Adrenal gland (tissue), 12 donors: ENCODE data around the gene NAA50. TPM values are rescaled to one million over a fixed set of nuclear protein-coding genes. Genes with fewer than 3 reads are reported as not detected.

ENCODE experiments used
- DNase-seq, 7 donors: peaks; one replicate each; pipeline ENCODE4 v3.0.0-alpha.2; 2019 to 2020
- H3K27ac ChIP-seq, 5 donors: fragments of 200-600 bp; sonication (generic) in 4 of 5; 1 replicate in 3 of 5; 2 replicates in 2 of 5; pipeline versions ENCODE4 v1.5.1 to v1.8.0; 2016 to 2020; ENCODE audit warnings: mild to moderate bottlenecking in 1 of 5
- H3K27me3 ChIP-seq: fragments of 200-600 bp; 2 replicates; pipeline ENCODE4 v1.8.0; 2021
- H3K36me3 ChIP-seq, 2 donors: fragments of 200-600 bp; replicated peaks in 1 of 2; 1 replicate in 1 of 2; 2 replicates in 1 of 2; pipeline versions ENCODE4 v1.5.1 to v1.8.0; 2018 to 2022
- H3K4me1 ChIP-seq, 2 donors: fragments of 200-600 bp; replicated peaks in 1 of 2; 1 replicate in 1 of 2; 2 replicates in 1 of 2; pipeline versions ENCODE4 v1.5.1 to v1.8.0; 2018 to 2021
- H3K4me3 ChIP-seq, 4 donors: fragments of 200-600 bp; sonication (generic) in 3 of 4; one replicate each; pipeline ENCODE4 v1.5.1; 2016 to 2018
- H3K9me3 ChIP-seq, 3 donors: fragments of 200-600 bp; sonication (generic) in 1 of 3; replicated peaks in 1 of 3; 1 replicate in 2 of 3; 2 replicates in 1 of 3; pipeline versions ENCODE4 v1.5.1 to v1.8.0; 2016 to 2021
- CTCF ChIP-seq, 6 experiments: fragments of 450-650 bp in 4 of 6; fragments of 200-600 bp in 2 of 6; sonication (generic) in 1 of 6; IDR thresholded peaks; 1 replicate in 5 of 6; 2 replicates in 1 of 6; pipeline versions ENCODE4 v1.5.1 to v1.8.0; 2016 to 2021; ENCODE audit warnings: antibody characterized with exemption in 6 of 6, mild to moderate bottlenecking in 2 of 6, moderate library complexity in 1 of 6
- POLR2A ChIP-seq, 2 donors: fragments of 450-650 bp; IDR thresholded peaks; one replicate each; pipeline ENCODE4 v1.6.1; 2017; ENCODE audit warnings: antibody characterized with exemption in 2 of 2, mild to moderate bottlenecking in 2 of 2, moderate library complexity in 1 of 2
- WGBS, 4 donors: extraction: QIAGEN DNeasy Blood & Tissue Kit in 2 of 4; methylation state at CpG; one replicate each; pipeline versions ENCODE4 v1.1.5 to v1.1.7; 2013 to 2017; 5-methylcytosine and 5-hydroxymethylcytosine counted together
- intact Hi-C, 2 donors: fragments of 100-400 bp; cut with DNase I; formaldehyde crosslinking; loops; one replicate each; pipeline versions ENCODE4 v1.14.1 to v1.15.0; 2022 to 2023
- polyA plus RNA-seq, 3 donors: library from polyadenylated mRNA; stranded (reverse); fragments of 200-250 nt in 2 of 3; fragments of 350-450 nt in 1 of 3; fragmentation: Illumina TruSeq in 1 of 3; extraction: RNeasy Lipid Tissue Mini Kit (QIAGEN cat#74804) in 1 of 3; gene quantifications; one replicate each; pipeline ENCODE4 v1.2.3, GENCODE V29; 2013 to 2014
- total RNA-seq, 9 donors: library from RNA; depleted of rRNA in 4 of 9; stranded (reverse); fragments of >200 nt in 4 of 9; fragments of 120-200 nt in 1 of 9; fragmentation: NEBNext Ultra II Directional in 1 of 9; extraction: Animal tissue kit (Norgen Biotek cat#: 25700) in 1 of 9; gene quantifications; one replicate each; pipeline versions ENCODE4 v1.1.0 to v1.2.4, GENCODE V29; 2013 to 2023
- donor health status: healthy with polysubstance abuse.
- donor health status: Bipolar disorder and iron deficiency.
- donor health status: DM: yes; HTN: yes; CAD: no.
- donor health status: DM: no; HTN: no; CAD: no.
- donor health status: DM: no; HTN: no; CAD: no.
- donor health status: DM: yes; HTN: yes; CAD: no.

The NAA50 gene
- total and polyA plus RNA-seq, 12 donors: 17.2 to 233 (median 114) TPM

GRCh38 chr3:113719758-113720157 is 26.3 kb downstream of the NAA50 start:
- TF ChIP-seq POLR2A (IDR thresholded peaks at IDR 0.05): no peak
- no peak for TF ChIP-seq CTCF (IDR thresholded peaks at IDR 0.05)
- DNase-seq: no peak
- intact Hi-C loops: no loop called here
- H3K27me3 ChIP-seq: no peaks in the 10 kb centered on the region
- peaks cover 0 to 22% of the 10 kb centered on the region in 2 donors for H3K36me3 ChIP-seq
- H3K27ac ChIP-seq: no peak overlapping the region
- H3K9me3 ChIP-seq: no peaks in the 10 kb centered on the region
- WGBS, 4 donors: 65 to 87% (median 82%) methylated on average over 2 of the region's 2 CpGs
- H3K4me3 ChIP-seq: no peak overlapping the region
- H3K4me1 ChIP-seq: peaks cover 0 to 21% of the 10 kb centered on the region in 2 donors

GRCh38 chr3:113719294-113719693 is 26.8 kb downstream of the NAA50 start:
- intact Hi-C loops: no loop called here
- Histone ChIP-seq H3K4me1 (peaks cover 0 to 21% of the 10 kb centered on the region in 2 donors), H3K27me3 (no peaks in the 10 kb centered on the region), H3K4me3 (no peak overlapping the region), H3K27ac (no peak overlapping the region), H3K36me3 (peaks cover 0 to 22% of the 10 kb centered on the region in 2 donors), H3K9me3 (no peaks in the 10 kb centered on the region)
- TF ChIP-seq POLR2A (IDR thresholded peaks at IDR 0.05): no peak
- no peak for TF ChIP-seq CTCF (IDR thresholded peaks at IDR 0.05)
- 83 to 96% (median 91%) methylated on average over 1 of the region's 1 CpG for WGBS, 4 donors
- DNase-seq: no peak

GRCh38 chr3:113717818-113718217 is 28.2 kb downstream of the NAA50 start:
- DNase-seq: no peak
- H3K9me3 ChIP-seq: no peaks in the 10 kb centered on the region
- H3K36me3 ChIP-seq: peaks cover 0 to 22% of the 10 kb centered on the region in 2 donors
- no peak overlapping the region for H3K27ac ChIP-seq
- 96 to 98% (median 97%) methylated on average over 2 to 3 of the region's 3 CpGs for WGBS, 4 donors
- intact Hi-C loops: no loop called here
- no peaks in the 10 kb centered on the region for H3K27me3 ChIP-seq
- peaks cover 0 to 20% of the 10 kb centered on the region in 2 donors for H3K4me1 ChIP-seq
- TF ChIP-seq CTCF (IDR thresholded peaks at IDR 0.05): no peak
- H3K4me3 ChIP-seq: no peak overlapping the region

- WGBS, 4 donors: 93 to 98% (median 97%) methylated on average over 3 of the region's 3 CpGs
Measured at GRCh38 chr3:113717308-113717707, 28.7 kb downstream of the NAA50 start.

More at GRCh38 chr3:113717308-113717707, 28.7 kb downstream of the NAA50 start:
- Histone ChIP-seq H3K4me3 (no peak overlapping the region), H3K36me3 (peaks cover 0 to 22% of the 10 kb centered on the region in 2 donors), H3K9me3 (no peaks in the 10 kb centered on the region), H3K27ac (no peak overlapping the region), H3K27me3 (no peaks in the 10 kb centered on the region), H3K4me1 (peaks cover 0 to 15% of the 10 kb centered on the region in 2 donors)
- TF ChIP-seq POLR2A (IDR thresholded peaks at IDR 0.05) (no peak), CTCF (IDR thresholded peaks at IDR 0.05) (no peak)
- no peak for DNase-seq
- intact Hi-C loops: no loop called here
